ENCODE data around the gene IDH3G. TPM values are rescaled to one million over a fixed set of nuclear protein-coding genes. Genes with fewer than 3 reads are reported as not detected.

The IDH3G gene
- total and polyA plus RNA-seq, 4 donors: 23.3 to 40.9 (median 31.1) TPM

- no peaks in the 10 kb centered on the region for H3K27me3 ChIP-seq (ENCODE audit: control insufficient read depth in 4 of 4, insufficient read depth in 4 of 4, low read length in 3 of 4)
- peaks cover 0 to 8% (median 2%) of the 10 kb centered on the region in 4 donors for H3K36me3 ChIP-seq (ENCODE audit: control insufficient read depth in 4 of 4, insufficient read depth in 3 of 4, low read depth in 1 of 4, low read length in 3 of 4)
- no peak overlapping the region for H3K4me3 ChIP-seq (ENCODE audit: low read depth in 1 of 3, low read length in 3 of 3)
- H3K27ac ChIP-seq (ENCODE audit: low read depth in 1 of 2, low read length in 2 of 2): no peak overlapping the region
- WGBS: 94% methylated on average over 16 of the region's 16 CpGs
- no peak for DNase-seq (ENCODE audit: low spot score)
- H3K9ac ChIP-seq (ENCODE audit: low read depth in 1 of 2, low read length in 2 of 2): no peak overlapping the region
- no peaks in the 10 kb centered on the region for H3K9me3 ChIP-seq (ENCODE audit: control insufficient read depth in 4 of 4, low read length in 3 of 4)
- TF ChIP-seq TAF1 (conservative IDR thresholded peaks at IDR 0.05) (no peak), RAD21 (IDR thresholded peaks at IDR 0.05) (no peak), ZBTB33 (IDR thresholded peaks at IDR 0.05) (no peak), HNF4G (IDR thresholded peaks at IDR 0.05) (no peak), HNF4A (conservative IDR thresholded peaks at IDR 0.05) (no peak), RXRA (IDR thresholded peaks at IDR 0.05) (no peak), SP1 (IDR thresholded peaks at IDR 0.05) (no peak), FOXA1 (IDR thresholded peaks at IDR 0.05) (no peak), YY1 (IDR thresholded peaks at IDR 0.05) (no peak), NR2F2 (IDR thresholded peaks at IDR 0.05) (no peak), JUND (IDR thresholded peaks at IDR 0.05) (no peak), ATF3 (IDR thresholded peaks at IDR 0.05) (no peak), EGR1 (IDR thresholded peaks at IDR 0.05; ENCODE audit: low read depth in 2 of 2) (no peak)
- TF ChIP-seq, protein P1, sequence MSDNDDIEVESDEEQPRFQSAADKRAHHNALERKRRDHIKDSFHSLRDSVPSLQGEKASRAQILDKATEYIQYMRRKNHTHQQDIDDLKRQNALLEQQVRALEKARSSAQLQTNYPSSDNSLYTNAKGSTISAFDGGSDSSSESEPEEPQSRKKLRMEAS (IDR thresholded peaks at IDR 0.05): no peak
- no peaks in the 10 kb centered on the region for H3K4me1 ChIP-seq (ENCODE audit: control insufficient read depth in 4 of 4, insufficient read depth in 4 of 4, low read length in 3 of 4)
Observed at GRCh38 chrX:153740631-153741222, 53.4 kb downstream of the IDH3G start.

- H3K4me1 ChIP-seq (ENCODE audit: control insufficient read depth in 4 of 4, insufficient read depth in 4 of 4, low read length in 3 of 4): no peaks in the 10 kb centered on the region
- no peak overlapping the region for H3K27ac ChIP-seq (ENCODE audit: low read depth in 1 of 2, low read length in 2 of 2)
- peaks cover 0 to 8% (median 2%) of the 10 kb centered on the region in 4 donors for H3K36me3 ChIP-seq (ENCODE audit: control insufficient read depth in 4 of 4, insufficient read depth in 3 of 4, low read depth in 1 of 4, low read length in 3 of 4)
- no peaks in the 10 kb centered on the region for H3K27me3 ChIP-seq (ENCODE audit: control insufficient read depth in 4 of 4, insufficient read depth in 4 of 4, low read length in 3 of 4)
- no peak overlapping the region for H3K4me3 ChIP-seq (ENCODE audit: low read depth in 1 of 3, low read length in 3 of 3)
- no peaks in the 10 kb centered on the region for H3K9me3 ChIP-seq (ENCODE audit: control insufficient read depth in 4 of 4, low read length in 3 of 4)
- no peak for DNase-seq (ENCODE audit: low spot score)
- 92% methylated on average over 29 of the region's 29 CpGs for WGBS
- TF ChIP-seq, protein P1 (IDR thresholded peaks at IDR 0.05): no peak
- no peak for TF ChIP-seq FOXA1 (IDR thresholded peaks at IDR 0.05)
- TF ChIP-seq, protein P2, sequence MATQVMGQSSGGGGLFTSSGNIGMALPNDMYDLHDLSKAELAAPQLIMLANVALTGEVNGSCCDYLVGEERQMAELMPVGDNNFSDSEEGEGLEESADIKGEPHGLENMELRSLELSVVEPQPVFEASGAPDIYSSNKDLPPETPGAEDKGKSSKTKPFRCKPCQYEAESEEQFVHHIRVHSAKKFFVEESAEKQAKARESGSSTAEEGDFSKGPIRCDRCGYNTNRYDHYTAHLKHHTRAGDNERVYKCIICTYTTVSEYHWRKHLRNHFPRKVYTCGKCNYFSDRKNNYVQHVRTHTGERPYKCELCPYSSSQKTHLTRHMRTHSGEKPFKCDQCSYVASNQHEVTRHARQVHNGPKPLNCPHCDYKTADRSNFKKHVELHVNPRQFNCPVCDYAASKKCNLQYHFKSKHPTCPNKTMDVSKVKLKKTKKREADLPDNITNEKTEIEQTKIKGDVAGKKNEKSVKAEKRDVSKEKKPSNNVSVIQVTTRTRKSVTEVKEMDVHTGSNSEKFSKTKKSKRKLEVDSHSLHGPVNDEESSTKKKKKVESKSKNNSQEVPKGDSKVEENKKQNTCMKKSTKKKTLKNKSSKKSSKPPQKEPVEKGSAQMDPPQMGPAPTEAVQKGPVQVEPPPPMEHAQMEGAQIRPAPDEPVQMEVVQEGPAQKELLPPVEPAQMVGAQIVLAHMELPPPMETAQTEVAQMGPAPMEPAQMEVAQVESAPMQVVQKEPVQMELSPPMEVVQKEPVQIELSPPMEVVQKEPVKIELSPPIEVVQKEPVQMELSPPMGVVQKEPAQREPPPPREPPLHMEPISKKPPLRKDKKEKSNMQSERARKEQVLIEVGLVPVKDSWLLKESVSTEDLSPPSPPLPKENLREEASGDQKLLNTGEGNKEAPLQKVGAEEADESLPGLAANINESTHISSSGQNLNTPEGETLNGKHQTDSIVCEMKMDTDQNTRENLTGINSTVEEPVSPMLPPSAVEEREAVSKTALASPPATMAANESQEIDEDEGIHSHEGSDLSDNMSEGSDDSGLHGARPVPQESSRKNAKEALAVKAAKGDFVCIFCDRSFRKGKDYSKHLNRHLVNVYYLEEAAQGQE (IDR thresholded peaks at IDR 0.05): no peak
- TF ChIP-seq SP1 (IDR thresholded peaks at IDR 0.05): no peak
- no peak for TF ChIP-seq ZBTB33 (IDR thresholded peaks at IDR 0.05)
- no peak for TF ChIP-seq YY1 (IDR thresholded peaks at IDR 0.05)
- TF ChIP-seq RAD21 (IDR thresholded peaks at IDR 0.05): no peak
- TF ChIP-seq NR2F2 (IDR thresholded peaks at IDR 0.05): no peak
- TF ChIP-seq, protein P3, sequence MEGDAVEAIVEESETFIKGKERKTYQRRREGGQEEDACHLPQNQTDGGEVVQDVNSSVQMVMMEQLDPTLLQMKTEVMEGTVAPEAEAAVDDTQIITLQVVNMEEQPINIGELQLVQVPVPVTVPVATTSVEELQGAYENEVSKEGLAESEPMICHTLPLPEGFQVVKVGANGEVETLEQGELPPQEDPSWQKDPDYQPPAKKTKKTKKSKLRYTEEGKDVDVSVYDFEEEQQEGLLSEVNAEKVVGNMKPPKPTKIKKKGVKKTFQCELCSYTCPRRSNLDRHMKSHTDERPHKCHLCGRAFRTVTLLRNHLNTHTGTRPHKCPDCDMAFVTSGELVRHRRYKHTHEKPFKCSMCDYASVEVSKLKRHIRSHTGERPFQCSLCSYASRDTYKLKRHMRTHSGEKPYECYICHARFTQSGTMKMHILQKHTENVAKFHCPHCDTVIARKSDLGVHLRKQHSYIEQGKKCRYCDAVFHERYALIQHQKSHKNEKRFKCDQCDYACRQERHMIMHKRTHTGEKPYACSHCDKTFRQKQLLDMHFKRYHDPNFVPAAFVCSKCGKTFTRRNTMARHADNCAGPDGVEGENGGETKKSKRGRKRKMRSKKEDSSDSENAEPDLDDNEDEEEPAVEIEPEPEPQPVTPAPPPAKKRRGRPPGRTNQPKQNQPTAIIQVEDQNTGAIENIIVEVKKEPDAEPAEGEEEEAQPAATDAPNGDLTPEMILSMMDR (IDR thresholded peaks at IDR 0.05; ENCODE audit: low read depth, low read length, missing input control): no peak
- TF ChIP-seq JUND (IDR thresholded peaks at IDR 0.05): no peak
- TF ChIP-seq EGR1 (IDR thresholded peaks at IDR 0.05; ENCODE audit: low read depth in 2 of 2): no peak
- no peak for TF ChIP-seq HNF4G (IDR thresholded peaks at IDR 0.05)
- no peak for TF ChIP-seq HNF4A (conservative IDR thresholded peaks at IDR 0.05)
- TF ChIP-seq FOXA2 (IDR thresholded peaks at IDR 0.05): no peak
- no peak overlapping the region for H3K9ac ChIP-seq (ENCODE audit: low read depth in 1 of 2, low read length in 2 of 2)
Observed at GRCh38 chrX:153739754-153740486, 54.3 kb downstream of the IDH3G start.
